IMR-90 (cell line): ENCODE measurements around the gene PIR. TPM values are rescaled to one million over a fixed set of nuclear protein-coding genes. Genes with fewer than 3 reads are reported as not detected.

Experiments used
- ATAC-seq: fragments of 200-7000 bp; cut with Tn5 transposase; 2 replicates; pipeline ENCODE4 v1.9.1; 2020; ENCODE audit warnings: low read depth, mild to moderate bottlenecking, moderate library complexity
- BruUV-seq: library from RNA; stranded (reverse); fragments of 400-500 nt; replicated peaks from 2 replicates; lab custom pipeline; 2021; lab: Mats Ljungman, UMichigan
- CTCF ChIA-PET: fragments of 300-600 bp; formaldehyde crosslinking; extraction: SDS; loops from one replicate; lab custom pipeline; 2021; ENCODE audit warnings: antibody characterized with exemption; lab: Yijun Ruan, JAX
- POLR2A ChIA-PET: fragments of 300-600 bp; sonication (Branson Sonifier 250); formaldehyde crosslinking; loops from one replicate; lab custom pipeline; 2022; ENCODE audit warnings: antibody characterized with exemption; ENCODE audit not compliant: unreplicated experiment; lab: Charles Lee
- DNase-seq: peaks from one replicate; pipeline ENCODE4 v3.0.0; 2013
- H2AFZ ChIP-seq: replicated peaks from 2 replicates; pipeline ENCODE3; 2013; ENCODE audit warnings: low read length, mild to moderate bottlenecking; ENCODE audit not compliant: poor library complexity
- H2AK5ac ChIP-seq: 2 replicates; pipeline ENCODE4 v1.6.1; 2013; ENCODE audit warnings: low read depth, low read length, inconsistent platforms
- H2AK9ac ChIP-seq: replicated peaks from 2 replicates; pipeline ENCODE3; 2013; ENCODE audit warnings: mild to moderate bottlenecking, low read depth, low read length, moderate library complexity; ENCODE audit not compliant: poor library complexity
- H2BK120ac ChIP-seq: 2 replicates; pipeline ENCODE4 v1.6.1; 2013; ENCODE audit warnings: low read depth, low read length, inconsistent platforms
- H2BK15ac ChIP-seq: 3 replicates; pipeline ENCODE4 v1.6.1; 2013; ENCODE audit warnings: low read depth, low read length, inconsistent platforms
- H2BK20ac ChIP-seq: 2 replicates; pipeline ENCODE4 v1.6.1; 2013; ENCODE audit warnings: low read depth, mild to moderate bottlenecking, inconsistent platforms, low read length, moderate library complexity
- H2BK5ac ChIP-seq: 2 replicates; pipeline ENCODE4 v1.6.1; 2013; ENCODE audit warnings: mild to moderate bottlenecking, low read depth, low read length, inconsistent platforms; ENCODE audit not compliant: poor library complexity, severe bottlenecking
- H3K14ac ChIP-seq: replicated peaks from 2 replicates; pipeline ENCODE4 v1.6.1; 2013; ENCODE audit warnings: low read depth, low read length, inconsistent platforms
- H3K18ac ChIP-seq: 2 replicates; pipeline ENCODE4 v1.6.1; 2013; ENCODE audit warnings: low read depth, low read length, control low read depth
- H3K23ac ChIP-seq: 2 replicates; pipeline ENCODE4 v1.6.1; 2013; ENCODE audit warnings: low read depth, low read length, inconsistent platforms
- H3K27ac ChIP-seq: 2 replicates; pipeline ENCODE4 v1.5.1; 2013; ENCODE audit warnings: mild to moderate bottlenecking, control low read depth, low read length; ENCODE audit not compliant: insufficient read depth
- H3K27me3 ChIP-seq: 2 replicates; pipeline ENCODE4 v1.6.1; 2013; ENCODE audit warnings: low read length; ENCODE audit not compliant: control insufficient read depth, insufficient read depth
- H3K36me3 ChIP-seq: 2 replicates; pipeline ENCODE4 v1.6.1; 2013; ENCODE audit warnings: low read length, mixed read lengths; ENCODE audit not compliant: control insufficient read depth, insufficient read depth
- H3K4ac ChIP-seq: 2 replicates; pipeline ENCODE4 v1.6.1; 2013; ENCODE audit warnings: low read depth, low read length, inconsistent platforms
- H3K4me1 ChIP-seq: 2 replicates; pipeline ENCODE4 v1.6.1; 2013; ENCODE audit warnings: low read length, mixed read lengths; ENCODE audit not compliant: control insufficient read depth, insufficient read depth
- H3K4me2 ChIP-seq: 2 replicates; pipeline ENCODE4 v1.6.1; 2013; ENCODE audit warnings: low read depth, mild to moderate bottlenecking, control low read depth, low read length, moderate library complexity
- H3K4me3 ChIP-seq: 2 replicates; pipeline ENCODE4 v1.5.1; 2013; ENCODE audit warnings: low read depth, mild to moderate bottlenecking, control low read depth, low read length, moderate library complexity; ENCODE audit not compliant: insufficient read depth
- H3K56ac ChIP-seq: 2 replicates; pipeline ENCODE4 v1.6.1; 2013; ENCODE audit warnings: low read length, inconsistent platforms; ENCODE audit not compliant: insufficient read depth; ENCODE audit errors: extremely low read depth
- H3K79me1 ChIP-seq, 2 experiments: 2 replicates each; pipeline ENCODE4 v1.6.1; 2013; ENCODE audit warnings: low read length in 2 of 2, inconsistent platforms in 1 of 2, low read depth in 1 of 2
- H3K9ac ChIP-seq: 2 replicates; pipeline ENCODE4 v1.6.1; 2013; ENCODE audit warnings: low read depth, low read length, control low read depth
- H3K9me1 ChIP-seq: 2 replicates; pipeline ENCODE4 v1.6.1; 2013; ENCODE audit warnings: low read length, inconsistent platforms; ENCODE audit not compliant: insufficient read depth
- H3K9me3 ChIP-seq: 2 replicates; pipeline ENCODE4 v1.6.1; 2013; ENCODE audit warnings: low read length; ENCODE audit not compliant: control insufficient read depth, insufficient read depth
- H4K20me1 ChIP-seq: 2 replicates; pipeline ENCODE4 v1.6.1; 2013; ENCODE audit warnings: low read length, inconsistent platforms; ENCODE audit not compliant: insufficient read depth
- H4K5ac ChIP-seq: 2 replicates; pipeline ENCODE4 v1.6.1; 2013; ENCODE audit warnings: mild to moderate bottlenecking, low read depth, low read length, control low read depth
- H4K8ac ChIP-seq, 2 experiments: 2 replicates each; pipeline ENCODE4 v1.6.1; 2013; ENCODE audit warnings: low read depth in 2 of 2, low read length in 2 of 2, control low read depth in 1 of 2, inconsistent platforms in 1 of 2
- H4K91ac ChIP-seq: 2 replicates; pipeline ENCODE4 v1.6.1; 2013; ENCODE audit warnings: low read depth, low read length, inconsistent platforms; ENCODE audit not compliant: insufficient read depth
- BHLHE40 ChIP-seq: fragments of 150-350 bp; IDR thresholded peaks from 2 replicates; pipeline ENCODE4 v1.6.1; 2016; ENCODE audit warnings: mild to moderate bottlenecking, low read depth, low read length
- CEBPB ChIP-seq: IDR thresholded peaks from 2 replicates; pipeline ENCODE4 v1.6.1; 2012; ENCODE audit warnings: low read depth, low read length, improper control_type of control experiment
- WGBS, 2 experiments: methylation state at CpG; one replicate each; pipeline versions ENCODE4 v1.1.5 to v1.1.7; 2013; ENCODE audit warnings: missing lambda C conversion rate in 2 of 2; ENCODE audit not compliant: insufficient read length in 1 of 2; ENCODE audit errors: extremely low coverage in 2 of 2; 5-methylcytosine and 5-hydroxymethylcytosine counted together
- dilution Hi-C: fragments of 300-500 bp; cut with HindIII; formaldehyde crosslinking; loops from one replicate; pipeline ENCODE4 v1.14.3; 2018; ENCODE audit warnings: low sequenced_read_pairs; ENCODE audit not compliant: unreplicated experiment
- in situ Hi-C: fragments of 300-500 bp; cut with MboI; formaldehyde crosslinking; loops from 3 replicates; pipeline ENCODE4 v1.14.3; 2019; ENCODE audit warnings: low sequenced_read_pairs, inconsistent platforms, mixed read lengths
- intact Hi-C: fragments of 100-400 bp; cut with micrococcal nuclease; formaldehyde crosslinking; loops from 2 replicates; pipeline ENCODE4 v1.10.0; 2022
- polyA plus RNA-seq, 3 experiments: library from polyadenylated mRNA; depleted of rRNA; stranded (reverse); fragments of >200 nt; gene quantifications; 2 replicates each; pipeline ENCODE4 v1.2.3, GENCODE V29; 2012; ENCODE audit warnings: low replicate concordance in 1 of 3
- total RNA-seq: library from RNA; depleted of rRNA; stranded (reverse); fragments of >200 nt; gene quantifications from 2 replicates; pipeline ENCODE4 v1.2.3, GENCODE V29; 2012
- TF ChIP-seq, protein P1 (sequence below): fragments of 150-350 bp; IDR thresholded peaks from 2 replicates; pipeline ENCODE4 v1.6.1; 2017; ENCODE audit warnings: mild to moderate bottlenecking, antibody characterized with exemption, low read length, low read depth

The PIR gene
- total and polyA plus RNA-seq, 2 of the 4 experiments (the other 2 are of a cell fraction): 5.7 to 8.7 TPM

DNA sequence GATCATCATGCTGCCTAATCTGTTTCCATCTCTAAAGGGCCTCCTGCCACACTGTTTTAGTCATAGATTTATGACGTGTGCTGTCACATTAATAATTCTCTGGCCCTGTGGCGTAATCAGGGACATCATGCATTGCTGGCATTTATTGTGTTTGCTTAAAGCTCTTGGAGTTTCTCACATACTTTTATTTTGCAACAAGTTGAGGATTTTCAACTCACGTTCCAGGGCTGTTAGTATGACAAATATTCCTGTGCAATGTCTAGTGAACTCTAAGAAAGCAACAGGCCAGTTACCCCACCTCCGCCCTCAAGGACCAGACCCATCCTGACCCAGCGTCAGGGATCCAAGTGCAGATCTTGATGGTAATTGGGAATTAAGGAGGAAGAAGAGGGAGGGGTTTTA lies 150.1 kb downstream of the PIR start:
- no peaks in the 10 kb centered on the region for H3K9me3 ChIP-seq
- intact Hi-C loops: loop anchor here (10.0 kb wide), 1 partner anchor 332 kb away; no protein-coding TSS in a partner anchor
- peak overlapping the region; percentile 12; the same call in 1 of the 2 replicates for H3K18ac ChIP-seq
- CTCF ChIA-PET: interaction anchor here (1.3 kb wide), 1 partner anchor 124 kb away, joined by 3 read pairs; no protein-coding TSS in a partner anchor
- H3K79me1 ChIP-seq: no peaks in the 10 kb centered on the region
- H4K5ac ChIP-seq: no peak overlapping the region
- no peak overlapping the region for H2AFZ ChIP-seq
- no peak overlapping the region; the same call in 1 of the 2 replicates for H2BK120ac ChIP-seq
- TF ChIP-seq BHLHE40: 0 out of 2 replicates have a peak, but pooled peaks have one; percentile 20
- TF ChIP-seq CEBPB: peak; percentile 83
- TF ChIP-seq, protein P1, sequence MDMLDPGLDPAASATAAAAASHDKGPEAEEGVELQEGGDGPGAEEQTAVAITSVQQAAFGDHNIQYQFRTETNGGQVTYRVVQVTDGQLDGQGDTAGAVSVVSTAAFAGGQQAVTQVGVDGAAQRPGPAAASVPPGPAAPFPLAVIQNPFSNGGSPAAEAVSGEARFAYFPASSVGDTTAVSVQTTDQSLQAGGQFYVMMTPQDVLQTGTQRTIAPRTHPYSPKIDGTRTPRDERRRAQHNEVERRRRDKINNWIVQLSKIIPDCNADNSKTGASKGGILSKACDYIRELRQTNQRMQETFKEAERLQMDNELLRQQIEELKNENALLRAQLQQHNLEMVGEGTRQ: no peak
- H3K27ac ChIP-seq: no peak overlapping the region
- BruUV-seq: no TSS peak
- in situ Hi-C loops: loop anchor here (10.0 kb wide), 1 partner anchor 222 kb away; no protein-coding TSS in a partner anchor
- H2BK15ac ChIP-seq: no peak overlapping the region
- peaks cover 2% of the 10 kb centered on the region; the same call in 1 of the 2 replicates for H3K4me1 ChIP-seq
- no peak overlapping the region for H3K9ac ChIP-seq
- H3K56ac ChIP-seq: no peak overlapping the region
- no peak overlapping the region for H3K14ac ChIP-seq
- H2AK9ac ChIP-seq: no peak overlapping the region
- H3K4me2 ChIP-seq: peak overlapping the region; percentile 42; the same call in 1 of the 2 replicates
- H2BK20ac ChIP-seq: no peak overlapping the region
- no peak overlapping the region for H4K8ac ChIP-seq
- H4K20me1 ChIP-seq: no peaks in the 10 kb centered on the region
- POLR2A ChIA-PET: no interaction called here
- dilution Hi-C loops: no loop called here
- no peak overlapping the region for H2AK5ac ChIP-seq
- WGBS, 2 experiments: no CpG with 5 or more reads among the region's 5 CpGs
- H3K4me3 ChIP-seq: no peak overlapping the region
- peaks cover 8% of the 10 kb centered on the region for H3K27me3 ChIP-seq
- H3K23ac ChIP-seq: no peak overlapping the region
- no peaks in the 10 kb centered on the region for H3K36me3 ChIP-seq
- ATAC-seq (peak; percentile 57; the same call in 1 of the 2 replicates), DNase-seq (peak; percentile 60)
- no peak overlapping the region for H4K91ac ChIP-seq
- H2BK5ac ChIP-seq: no peak overlapping the region
- H3K4ac ChIP-seq: no peak overlapping the region
- H3K9me1 ChIP-seq: no peaks in the 10 kb centered on the region
